ENCODE results near the gene CST9L.
A peak's percentile ranks its signal among the peaks of the same experiment; 100 is the strongest.

CST9L gene, protein sequence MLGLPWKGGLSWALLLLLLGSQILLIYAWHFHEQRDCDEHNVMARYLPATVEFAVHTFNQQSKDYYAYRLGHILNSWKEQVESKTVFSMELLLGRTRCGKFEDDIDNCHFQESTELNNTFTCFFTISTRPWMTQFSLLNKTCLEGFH

GRCh38 chr20:23568320-23568970, at the start of gene CST9L:
Gene CST9L, minus strand, starts transcription at chr20:23568484. Its CDS starts 34 bp downstream, at chr20:23568450.
- no peak for DNase-seq

DNA sequence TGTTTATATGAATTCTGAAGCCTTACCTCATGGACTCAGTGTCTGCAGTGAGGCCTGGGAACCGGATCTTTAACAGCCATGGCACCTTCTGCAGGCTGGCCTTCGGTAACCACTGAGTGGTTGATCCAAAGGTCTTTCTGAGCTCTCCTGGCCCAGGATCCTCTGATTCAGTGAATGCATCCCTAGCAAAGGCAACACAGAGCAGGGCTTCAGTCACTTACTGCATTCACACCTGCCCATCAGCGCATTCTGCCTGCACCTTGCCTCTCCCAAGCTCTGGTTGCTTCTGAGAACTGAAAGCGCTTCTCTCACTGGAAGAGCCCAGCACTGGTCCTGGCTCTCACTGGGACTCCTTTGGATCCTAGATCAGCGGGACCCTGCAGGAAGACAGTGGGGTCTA, 45.9 kb upstream of the CST9L start:
- no peak for DNase-seq

GRCh38 chr20:23613676-23614075, 45.4 kb upstream of the CST9L start:
- DNase-seq, result no peak

DNA sequence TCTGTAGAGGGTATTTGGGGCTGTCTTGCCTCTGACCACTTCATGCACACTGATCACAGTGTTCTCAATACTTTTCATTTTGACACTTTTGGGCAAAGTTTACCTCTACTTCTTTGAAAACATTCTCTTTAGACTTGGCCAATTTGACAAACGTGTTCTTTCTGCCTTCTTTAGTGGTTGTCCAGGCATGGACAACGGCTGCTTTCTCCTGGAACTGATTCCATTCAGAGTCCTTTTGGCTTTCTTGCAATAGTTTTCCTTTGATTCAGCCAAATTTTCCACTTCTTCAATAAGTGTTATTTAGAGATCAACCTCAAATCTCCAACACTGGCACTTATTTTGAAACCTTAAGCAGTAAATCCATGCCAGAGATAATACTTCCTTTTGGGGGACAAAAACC, 44.1 kb upstream of the CST9L start:
- no peak for DNase-seq

GRCh38 chr20:23609486-23610109, 41.3 kb upstream of the CST9L start:
- DNase-seq, result no peak

DNA sequence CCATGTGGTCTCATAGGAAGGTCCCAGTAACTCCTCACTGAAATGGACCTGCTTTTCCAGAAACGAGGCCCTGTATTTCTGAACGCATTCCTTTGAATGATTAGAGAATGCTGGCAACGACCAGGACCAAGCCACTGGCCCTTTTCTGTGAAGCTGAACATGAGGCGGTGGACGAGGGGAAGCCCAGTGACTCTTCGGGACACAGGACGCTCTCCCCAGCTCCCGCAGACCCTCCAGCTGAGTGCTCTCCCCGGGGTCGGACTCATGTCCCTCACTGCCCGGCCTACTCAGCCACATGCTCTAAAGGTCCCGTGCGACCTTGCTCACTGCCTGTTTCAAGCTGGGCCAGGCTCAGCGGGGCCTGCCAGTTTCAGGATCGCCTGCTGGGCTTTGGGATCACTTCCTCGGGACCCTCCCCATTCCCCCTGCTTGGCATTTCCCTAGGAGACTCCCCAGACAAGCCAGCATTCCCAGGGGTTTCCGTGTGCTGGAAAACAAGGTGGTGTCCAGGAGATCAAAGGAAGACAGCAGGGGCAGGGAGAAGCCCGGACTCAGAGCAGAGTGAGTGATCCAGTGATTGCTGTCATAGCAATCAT, 40.1 kb upstream of the CST9L start:
- DNase-seq, result no peak

- DNase-seq, result no peak
These were observed 39.4 kb upstream of the CST9L start for GRCh38 chr20:23607497-23608245.

- DNase-seq, result peak; percentile 55
These were observed 38.4 kb upstream of the CST9L start for GRCh38 chr20:23606652-23607049.

GRCh38 chr20:23605867-23606651, 37.8 kb upstream of the CST9L start, which contains the start of gene CST9:
Gene CST9, minus strand, starts transcription at chr20:23605917. Its CDS starts 53 bp downstream, at chr20:23605864.
- no peak for DNase-seq

GRCh38 chr20:23604306-23604705, 36.0 kb upstream of the CST9L start:
- DNase-seq, result no peak

DNA sequence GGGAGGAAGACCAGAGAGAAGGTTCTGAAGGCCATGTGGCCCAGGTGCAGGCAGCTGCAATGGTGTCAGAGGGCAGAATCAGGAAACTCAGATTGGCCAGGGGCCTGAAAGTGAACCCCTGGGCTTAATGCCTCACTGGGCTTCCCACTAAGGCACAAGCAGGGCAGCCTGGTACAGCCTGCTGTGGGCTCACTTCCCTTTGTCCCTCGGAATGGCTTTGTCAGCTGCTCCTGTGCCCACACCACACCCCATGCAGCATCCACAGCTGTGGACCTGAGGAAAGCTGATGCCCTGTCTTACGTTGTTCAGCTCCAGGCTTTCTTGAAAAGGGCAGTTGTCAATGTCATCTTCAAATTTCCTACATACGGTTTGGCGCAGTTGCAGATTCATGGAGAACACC, 35.0 kb upstream of the CST9L start:
- no peak for DNase-seq

GRCh38 chr20:23602699-23603098, 34.4 kb upstream of the CST9L start:
- no peak for DNase-seq

GRCh38 chr20:23602241-23602640, 34.0 kb upstream of the CST9L start:
- no peak for DNase-seq

GRCh38 chr20:23601715-23602114, 33.4 kb upstream of the CST9L start:
- no peak for DNase-seq

DNA sequence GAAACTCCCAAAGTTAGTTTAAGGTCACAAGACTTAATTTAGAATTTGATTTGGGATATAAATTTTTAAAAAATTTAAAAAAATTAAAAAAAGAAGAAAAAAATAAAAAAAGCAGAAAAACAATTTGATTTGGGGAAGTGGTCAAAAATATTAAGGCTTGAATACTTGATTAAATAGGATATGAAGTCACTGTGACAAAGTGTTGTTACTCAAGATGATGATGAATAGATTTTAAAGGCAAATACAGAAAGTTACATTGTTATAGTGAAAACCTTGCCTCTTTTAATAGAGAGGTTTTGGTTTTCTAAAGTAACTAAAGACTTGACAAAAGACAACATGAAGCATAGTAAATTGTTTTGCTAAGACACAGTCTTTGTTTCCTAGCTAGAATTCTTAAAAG, 30.2 kb upstream of the CST9L start:
- DNase-seq, result no peak

DNA sequence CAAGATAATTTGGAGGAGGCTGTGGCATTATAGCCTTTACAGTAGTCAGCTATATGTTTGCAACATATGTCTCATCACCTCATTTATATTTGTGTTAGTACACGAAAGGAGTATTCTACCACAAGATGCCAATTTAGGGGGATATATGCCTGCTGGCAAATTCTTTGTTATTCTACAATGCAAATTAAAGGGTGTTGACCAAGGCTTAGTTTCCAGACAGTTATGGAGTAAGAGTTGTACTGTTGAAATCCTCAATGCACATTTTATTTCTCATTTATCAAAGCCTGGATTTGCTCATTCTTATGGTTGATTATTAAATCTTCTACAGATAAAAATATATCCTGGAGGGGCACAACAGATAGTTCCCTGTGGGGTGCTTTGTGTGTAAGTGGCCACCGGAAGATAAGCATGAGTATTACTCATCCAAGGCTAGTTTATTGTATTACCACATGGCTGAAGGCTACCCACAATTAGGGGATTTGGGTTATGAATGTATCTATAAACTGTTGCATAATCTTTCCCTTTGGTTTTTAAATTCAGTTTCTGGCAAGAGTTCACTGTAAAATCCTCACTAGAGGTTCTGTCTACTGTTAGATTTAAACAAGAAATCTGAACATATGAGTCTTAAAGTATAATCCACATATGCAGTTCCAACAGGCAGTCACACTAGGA, 28.4 kb upstream of the CST9L start:
- no peak for DNase-seq

- DNase-seq, result no peak
These were observed 27.7 kb upstream of the CST9L start for GRCh38 chr20:23595941-23596340.

DNA sequence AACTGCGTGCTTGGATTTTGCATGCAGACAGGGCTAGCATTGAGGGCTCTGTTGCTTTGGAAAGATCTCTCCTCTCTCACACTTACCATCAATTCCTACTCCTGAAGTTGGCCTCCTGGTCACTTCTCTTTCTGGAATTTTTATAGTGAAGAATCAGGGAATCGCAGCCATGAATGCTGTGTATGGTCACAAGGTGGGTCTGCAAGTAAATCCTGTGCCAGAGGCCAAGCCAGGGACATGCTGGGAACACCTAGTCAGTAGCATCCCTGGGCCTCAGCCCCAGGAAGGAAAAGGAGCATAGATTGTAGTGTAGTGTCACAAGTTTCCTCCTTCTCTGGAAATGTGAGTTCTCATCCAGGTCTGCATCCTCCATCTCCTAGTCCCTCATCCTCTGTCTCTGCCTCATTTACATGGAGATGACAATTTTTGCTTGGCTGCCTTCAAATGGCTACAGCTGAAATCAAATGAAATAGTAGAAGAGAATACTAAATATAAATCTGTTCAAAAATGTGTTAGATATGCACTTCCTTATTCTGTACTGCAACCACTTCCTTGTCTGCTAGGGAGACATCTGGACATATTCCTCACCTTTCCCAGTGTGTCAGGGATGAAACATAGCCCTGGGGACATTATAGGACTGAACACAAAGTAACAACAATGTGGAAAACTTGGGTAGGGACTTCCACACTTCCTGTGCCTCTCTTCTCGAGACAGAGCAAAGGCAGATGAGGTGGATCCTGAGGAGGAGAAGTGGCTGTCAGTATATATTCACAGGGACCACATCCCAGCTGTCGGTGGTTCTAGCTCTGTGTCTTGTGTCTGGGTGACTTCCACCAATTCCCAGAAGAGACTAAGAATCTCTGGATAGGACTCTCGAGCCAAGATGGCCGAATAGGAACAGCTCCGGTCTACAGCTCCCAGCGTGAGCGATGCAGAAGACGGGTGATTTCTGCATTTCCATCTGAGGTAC, 20.4 kb upstream of the CST9L start:
- no peak for DNase-seq

- no peak for DNase-seq
These were observed 19.3 kb upstream of the CST9L start for GRCh38 chr20:23587631-23588030.

- no peak for DNase-seq
These were observed 18.6 kb upstream of the CST9L start for GRCh38 chr20:23586735-23587525.

All from CD4-positive, alpha-beta T cell treated with Interleukin-17A for 4 hours (primary cell).